ENCODE data around the gene CENPQ. TPM values are rescaled to one million over a fixed set of nuclear protein-coding genes. Genes with fewer than 3 reads are reported as not detected.

Gene CENPQ
- total RNA-seq, 2 experiments from 2014 or later = 19.3 to 19.9 TPM

DNA sequence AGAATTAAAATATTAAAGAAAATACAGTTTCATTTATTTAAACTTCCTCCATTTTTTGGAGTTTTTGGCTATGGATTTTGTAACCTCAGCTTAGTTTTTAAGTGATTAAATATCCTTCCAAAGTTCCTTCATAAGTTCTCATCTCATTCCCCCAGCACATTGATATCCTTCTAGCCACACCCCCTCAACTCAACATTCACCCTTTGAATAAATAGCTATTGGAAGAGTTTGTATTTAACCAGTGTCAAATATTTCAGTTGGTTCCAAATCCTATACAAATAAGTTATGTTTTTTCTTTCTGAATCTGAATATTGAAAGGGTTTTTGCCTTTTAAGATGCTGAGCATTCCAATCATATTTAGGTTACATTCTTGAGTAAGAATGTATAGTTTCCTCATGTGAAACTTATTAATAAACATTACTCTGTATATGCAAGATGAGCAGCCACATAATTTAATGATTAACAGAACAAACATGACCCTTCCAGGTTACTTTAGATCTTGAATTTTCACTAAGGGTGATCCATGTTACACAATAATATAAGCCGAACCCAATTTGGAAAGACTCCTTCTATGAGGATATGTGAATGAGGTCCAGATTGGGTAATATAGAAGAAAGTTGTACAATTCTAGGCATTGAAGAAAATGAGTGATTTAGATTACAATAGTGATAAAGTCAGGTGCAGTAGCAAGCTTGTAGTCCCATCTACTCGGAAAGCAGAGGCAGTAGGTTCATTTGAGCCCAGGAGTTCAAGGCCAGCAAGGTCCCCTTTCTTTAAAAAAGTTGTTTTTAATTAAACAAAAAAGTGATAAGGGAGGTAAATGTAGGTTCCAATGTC, 50.2 kb downstream of the CENPQ start:
- DNase-seq = no peak
- intact Hi-C loops (cut with micrococcal nuclease) = no loop called here
- no peaks in the 10 kb centered on the region for H3K36me3 Mint-ChIP-seq (ENCODE audit: low read depth)
- no peaks in the 10 kb centered on the region for H3K4me1 Mint-ChIP-seq (ENCODE audit: low read depth)
- no peaks in the 10 kb centered on the region for H3K9me3 Mint-ChIP-seq
- no peak overlapping the region for H3K27ac Mint-ChIP-seq
- CTCF ChIA-PET = interaction anchor here (0.6 kb wide), 2 partner anchors 18 to 95 kb away, joined by 3 read pairs; no protein-coding TSS in a partner anchor
- peaks cover 16% of the 10 kb centered on the region for H3K27me3 Mint-ChIP-seq (ENCODE audit: low read depth)
- no peak overlapping the region for H3K4me3 Mint-ChIP-seq

DNA sequence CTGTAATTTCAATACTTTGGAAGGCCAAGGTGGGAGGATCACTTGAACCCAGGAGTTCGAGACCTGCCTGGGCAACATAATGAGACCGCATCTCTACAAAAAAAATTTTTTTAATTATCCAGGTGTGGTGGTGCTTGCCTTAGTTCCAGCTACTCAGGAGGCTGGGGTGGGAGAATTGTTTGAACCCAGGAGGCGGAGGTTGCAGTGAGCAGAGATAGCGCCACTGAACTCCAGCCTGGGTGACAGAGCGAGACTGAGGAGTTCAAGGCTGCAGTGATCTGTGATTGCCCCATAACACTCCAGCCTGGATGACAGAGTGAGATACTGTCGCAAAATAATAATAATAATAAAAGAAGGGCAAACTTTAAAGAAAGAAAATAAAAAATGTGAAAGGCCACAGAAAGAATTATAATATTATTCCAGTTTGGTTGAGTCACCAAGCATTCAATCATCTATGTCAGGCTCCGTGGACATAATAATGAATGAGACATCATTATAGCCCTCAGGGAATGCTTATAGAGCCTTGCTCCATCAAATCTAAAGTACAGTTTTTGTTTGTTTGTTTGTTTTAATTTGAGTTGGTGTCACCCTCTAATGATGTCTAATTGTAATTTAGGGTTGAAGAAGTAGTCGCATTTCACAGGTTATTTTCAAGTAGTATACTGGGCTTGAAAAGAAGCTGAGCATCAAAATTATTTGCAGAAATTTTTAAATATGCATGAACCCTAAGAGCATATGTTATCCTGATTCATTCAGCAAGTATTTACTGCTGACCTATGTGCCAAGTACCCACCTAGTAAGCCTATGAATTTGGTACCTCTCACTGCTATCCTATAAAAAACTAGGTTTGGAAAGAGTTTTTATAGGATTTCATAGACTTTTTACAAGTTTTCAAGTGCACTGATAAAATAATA, 51.7 kb downstream of the CENPQ start:
- Mint-ChIP-seq H3K27ac (no peak overlapping the region), H3K4me3 (no peak overlapping the region), H3K4me1 (ENCODE audit: low read depth) (no peaks in the 10 kb centered on the region), H3K36me3 (ENCODE audit: low read depth) (no peaks in the 10 kb centered on the region), H3K27me3 (ENCODE audit: low read depth) (peaks cover 15% of the 10 kb centered on the region), H3K9me3 (no peaks in the 10 kb centered on the region)
- DNase-seq = no peak
- intact Hi-C loops (cut with micrococcal nuclease) = no loop called here
- CTCF ChIA-PET = no interaction called here

DNA sequence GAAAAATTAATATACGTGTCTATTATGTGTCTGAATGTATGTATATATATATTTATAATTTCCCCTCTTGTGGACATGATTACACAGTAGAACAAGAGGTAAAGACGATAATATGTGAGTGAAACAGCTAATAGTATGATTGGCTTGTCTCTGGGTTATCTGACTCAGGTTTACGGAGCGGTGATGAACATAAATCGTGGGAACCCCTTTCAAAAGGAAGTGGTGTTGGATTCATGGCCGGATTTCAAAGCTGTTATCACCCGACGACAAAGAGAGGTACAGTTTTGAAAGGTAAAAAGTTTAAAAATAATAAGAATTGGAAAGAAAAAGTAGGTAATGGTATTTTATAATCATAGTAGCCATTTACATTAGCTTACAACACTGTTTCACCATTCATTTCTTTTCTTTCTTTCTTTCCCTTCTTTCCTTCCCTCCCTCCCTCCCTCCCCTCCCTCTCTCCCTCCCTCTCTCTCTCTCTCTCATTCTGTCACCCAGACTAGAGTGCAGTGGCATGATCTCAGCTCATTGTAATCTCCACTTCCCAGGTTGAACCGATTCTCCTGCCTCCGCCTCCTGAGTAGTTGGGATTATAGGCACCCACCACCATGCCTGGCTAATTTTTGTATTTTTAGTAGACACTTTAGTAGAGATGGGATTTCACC, 52.4 kb downstream of the CENPQ start:
- no peaks in the 10 kb centered on the region for H3K4me1 Mint-ChIP-seq (ENCODE audit: low read depth)
- peaks cover 15% of the 10 kb centered on the region for H3K27me3 Mint-ChIP-seq (ENCODE audit: low read depth)
- intact Hi-C loops (cut with micrococcal nuclease) = no loop called here
- CTCF ChIA-PET = no interaction called here
- H3K36me3 Mint-ChIP-seq (ENCODE audit: low read depth) = no peaks in the 10 kb centered on the region
- no peak for DNase-seq
- no peaks in the 10 kb centered on the region for H3K9me3 Mint-ChIP-seq
- no peak overlapping the region for H3K4me3 Mint-ChIP-seq
- H3K27ac Mint-ChIP-seq = no peak overlapping the region

DNA sequence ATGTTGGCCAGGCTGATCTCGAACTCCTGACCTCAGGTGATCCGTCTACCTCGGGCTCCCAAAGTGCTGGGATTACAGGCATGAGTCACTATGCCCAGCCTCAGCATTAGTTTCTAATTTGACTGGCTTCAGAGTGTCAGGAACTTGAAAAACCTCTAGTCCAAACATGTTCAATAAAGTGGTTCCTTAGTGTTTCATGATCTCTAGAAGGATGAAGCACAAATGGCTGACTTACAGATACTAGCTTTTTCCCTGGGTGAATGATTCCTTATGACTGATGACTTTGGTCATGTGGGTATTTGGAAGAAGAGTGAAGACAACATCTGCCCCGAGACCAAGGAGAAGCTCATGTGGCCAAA, 53.0 kb downstream of the CENPQ start:
- no peaks in the 10 kb centered on the region for H3K9me3 Mint-ChIP-seq
- no peak overlapping the region for H3K4me3 Mint-ChIP-seq
- DNase-seq = no peak
- H3K4me1 Mint-ChIP-seq (ENCODE audit: low read depth) = no peaks in the 10 kb centered on the region
- peaks cover 15% of the 10 kb centered on the region for H3K27me3 Mint-ChIP-seq (ENCODE audit: low read depth)
- CTCF ChIA-PET = interaction anchor here (2.3 kb wide), 1 partner anchor 15 kb away, joined by 5 read pairs; no protein-coding TSS in a partner anchor
- no peak overlapping the region for H3K27ac Mint-ChIP-seq
- intact Hi-C loops (cut with micrococcal nuclease) = no loop called here
- no peaks in the 10 kb centered on the region for H3K36me3 Mint-ChIP-seq (ENCODE audit: low read depth)

DNA sequence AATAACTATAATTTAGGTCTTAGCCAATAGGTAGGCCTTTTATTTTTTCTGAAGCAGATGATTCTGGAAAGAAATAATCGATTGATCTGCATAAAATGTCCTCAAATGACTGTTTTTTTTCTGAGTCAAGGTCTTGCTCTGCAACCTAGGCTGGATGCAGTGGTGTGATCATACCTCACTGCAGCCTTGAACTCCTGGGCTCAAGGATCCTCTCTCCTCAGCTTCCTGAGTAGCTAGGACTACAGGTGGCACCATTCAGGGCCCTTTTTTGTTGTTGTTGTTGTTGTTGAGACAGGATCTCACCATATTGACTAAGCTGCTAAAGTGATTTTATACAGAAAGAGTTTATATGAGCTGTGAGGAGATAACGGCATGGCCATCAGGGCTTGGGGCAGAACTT, 54.7 kb downstream of the CENPQ start:
- H3K27me3 Mint-ChIP-seq (ENCODE audit: low read depth) = peaks cover 9% of the 10 kb centered on the region
- CTCF ChIA-PET = interaction anchor here (0.7 to 2.3 kb wide), 2 partner anchors 14 to 40 kb away, joined by 4 to 5 read pairs; no protein-coding TSS in a partner anchor
- intact Hi-C loops (cut with micrococcal nuclease) = no loop called here
- H3K36me3 Mint-ChIP-seq (ENCODE audit: low read depth) = no peaks in the 10 kb centered on the region
- H3K27ac Mint-ChIP-seq = no peak overlapping the region
- H3K9me3 Mint-ChIP-seq = no peaks in the 10 kb centered on the region
- no peaks in the 10 kb centered on the region for H3K4me1 Mint-ChIP-seq (ENCODE audit: low read depth)
- no peak for DNase-seq
- H3K4me3 Mint-ChIP-seq = no peak overlapping the region

DNA sequence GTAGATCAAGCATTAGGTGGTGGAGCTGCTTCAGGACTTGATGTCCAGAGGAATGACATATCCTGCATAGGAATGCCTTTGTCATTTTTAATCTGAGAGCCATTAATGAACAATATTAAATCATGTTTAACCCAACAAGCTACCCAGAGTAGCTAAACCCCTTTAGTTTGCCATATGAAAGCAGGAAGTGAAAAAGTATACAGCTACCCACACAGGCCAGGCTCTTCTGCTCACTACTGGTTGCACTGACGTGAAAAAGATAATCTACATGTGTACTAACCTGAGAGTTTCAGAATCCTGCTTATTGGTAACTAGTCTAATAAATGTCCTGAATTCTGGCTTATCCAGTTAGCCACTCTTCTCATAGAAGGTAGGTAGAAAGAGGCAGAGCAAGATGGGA, 56.5 kb downstream of the CENPQ start:
- peaks cover 4% of the 10 kb centered on the region for H3K27me3 Mint-ChIP-seq (ENCODE audit: low read depth)
- H3K4me3 Mint-ChIP-seq = no peak overlapping the region
- CTCF ChIA-PET = interaction anchor here (0.6 kb wide), 1 partner anchor 104 kb away, joined by 3 read pairs; no protein-coding TSS in a partner anchor
- H3K36me3 Mint-ChIP-seq (ENCODE audit: low read depth) = no peaks in the 10 kb centered on the region
- no peaks in the 10 kb centered on the region for H3K9me3 Mint-ChIP-seq
- no peaks in the 10 kb centered on the region for H3K4me1 Mint-ChIP-seq (ENCODE audit: low read depth)
- no peak for DNase-seq
- intact Hi-C loops (cut with micrococcal nuclease) = no loop called here
- no peak overlapping the region for H3K27ac Mint-ChIP-seq

DNA sequence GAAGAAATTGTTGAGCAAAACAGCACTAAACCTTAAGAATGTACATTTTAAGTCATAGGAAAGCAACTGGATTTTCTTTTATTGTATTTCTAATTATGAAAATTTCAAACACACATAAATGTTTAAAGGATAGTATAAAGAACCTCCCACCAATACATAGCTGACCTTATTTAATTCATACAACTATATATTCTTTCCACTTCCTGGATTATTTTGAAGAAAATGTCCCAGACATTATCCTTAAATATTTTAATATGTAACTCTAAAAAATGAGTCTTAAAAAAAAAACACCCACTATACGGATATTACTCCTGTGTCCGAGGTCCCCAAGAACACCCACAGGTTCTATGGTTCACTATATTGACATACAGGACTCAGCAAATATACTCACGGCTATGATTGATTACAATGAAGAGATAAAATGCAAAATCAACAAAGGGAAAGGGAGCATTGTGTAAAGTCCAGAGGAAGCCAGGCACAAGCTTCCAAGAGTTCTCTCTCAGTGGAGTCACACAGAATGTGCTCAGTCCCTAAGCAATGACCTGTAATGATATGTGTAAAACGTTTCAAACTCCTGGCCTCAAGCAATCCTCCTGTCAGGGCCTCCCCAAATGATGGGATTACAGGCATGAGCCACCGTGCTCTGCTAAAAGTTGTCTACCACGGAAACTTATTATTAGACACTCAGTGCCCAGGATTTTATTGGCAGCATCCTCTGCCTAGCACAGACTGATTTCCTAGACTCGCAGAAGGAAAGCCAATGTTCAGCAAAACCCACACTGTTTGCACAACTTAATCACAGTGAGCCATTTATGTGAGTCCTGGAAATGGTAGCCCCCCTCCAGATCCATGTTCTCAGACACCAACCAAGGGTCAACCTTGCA, 59.8 kb downstream of the CENPQ start:
- H3K27ac Mint-ChIP-seq = no peak overlapping the region
- no peak overlapping the region for H3K4me3 Mint-ChIP-seq
- H3K9me3 Mint-ChIP-seq = no peaks in the 10 kb centered on the region
- intact Hi-C loops (cut with micrococcal nuclease) = no loop called here
- H3K4me1 Mint-ChIP-seq (ENCODE audit: low read depth) = no peaks in the 10 kb centered on the region
- H3K27me3 Mint-ChIP-seq (ENCODE audit: low read depth) = peaks cover 4% of the 10 kb centered on the region
- no peak for DNase-seq
- H3K36me3 Mint-ChIP-seq (ENCODE audit: low read depth) = no peaks in the 10 kb centered on the region
- CTCF ChIA-PET = interaction anchor here (1.3 kb wide), 1 partner anchor 84 kb away, joined by 3 read pairs; no protein-coding TSS in a partner anchor

DNA sequence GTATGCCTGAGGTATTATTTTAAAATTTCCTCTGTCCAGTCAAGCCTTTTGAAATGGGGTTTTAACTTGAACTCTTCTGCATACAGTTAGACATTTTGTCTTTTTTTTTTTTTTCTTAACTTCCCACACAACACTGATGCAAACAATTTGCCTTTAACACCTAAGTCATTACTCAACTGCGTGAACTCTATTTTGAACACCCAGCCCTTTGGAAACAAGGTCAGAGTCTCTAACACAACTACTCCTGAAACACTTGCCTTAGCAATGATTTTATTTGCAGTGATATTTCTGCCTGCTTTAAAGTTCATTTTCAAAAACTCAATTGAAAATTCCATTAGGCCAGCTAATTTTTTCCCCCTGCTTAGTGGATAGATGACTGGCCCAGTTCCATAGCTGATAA, 60.7 kb downstream of the CENPQ start:
- Mint-ChIP-seq H3K27me3 (ENCODE audit: low read depth) (peaks cover under 1% of the 10 kb centered on the region), H3K27ac (no peak overlapping the region), H3K9me3 (no peaks in the 10 kb centered on the region), H3K4me1 (ENCODE audit: low read depth) (no peaks in the 10 kb centered on the region), H3K36me3 (ENCODE audit: low read depth) (no peaks in the 10 kb centered on the region), H3K4me3 (no peak overlapping the region)
- intact Hi-C loops (cut with micrococcal nuclease) = no loop called here
- no peak for DNase-seq
- CTCF ChIA-PET = interaction anchor here (1.3 kb wide), 1 partner anchor 83 kb away, joined by 3 read pairs; no protein-coding TSS in a partner anchor

DNA sequence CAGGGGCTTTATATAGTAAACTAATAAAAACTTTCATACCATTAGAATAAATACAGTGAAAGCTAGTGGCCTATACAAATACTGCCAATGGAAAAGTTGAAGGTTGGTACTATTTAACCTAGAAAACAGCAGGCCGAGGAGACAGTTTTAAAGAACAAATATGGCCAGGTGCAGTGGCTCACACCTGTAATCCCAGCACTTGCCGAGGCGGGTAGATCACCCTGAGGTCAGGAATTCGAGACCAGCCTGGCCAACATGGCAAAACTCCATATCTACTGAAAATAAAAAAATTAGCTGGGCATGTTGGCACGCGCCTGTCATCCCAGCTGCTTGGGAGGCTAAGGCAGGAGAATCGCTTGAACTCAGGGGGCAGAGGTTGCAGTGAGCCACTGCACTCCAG, 61.4 kb downstream of the CENPQ start:
- no peak overlapping the region for H3K27ac Mint-ChIP-seq
- no peak overlapping the region for H3K4me3 Mint-ChIP-seq
- no peak for DNase-seq
- intact Hi-C loops (cut with micrococcal nuclease) = no loop called here
- no peaks in the 10 kb centered on the region for H3K4me1 Mint-ChIP-seq (ENCODE audit: low read depth)
- no peaks in the 10 kb centered on the region for H3K9me3 Mint-ChIP-seq
- H3K27me3 Mint-ChIP-seq (ENCODE audit: low read depth) = peaks cover 4% of the 10 kb centered on the region
- no peaks in the 10 kb centered on the region for H3K36me3 Mint-ChIP-seq (ENCODE audit: low read depth)
- CTCF ChIA-PET = interaction anchor here (0.6 to 1.3 kb wide), 4 partner anchors 25 to 115 kb away, joined by 3 to 4 read pairs (median 3); no protein-coding TSS in a partner anchor

DNA sequence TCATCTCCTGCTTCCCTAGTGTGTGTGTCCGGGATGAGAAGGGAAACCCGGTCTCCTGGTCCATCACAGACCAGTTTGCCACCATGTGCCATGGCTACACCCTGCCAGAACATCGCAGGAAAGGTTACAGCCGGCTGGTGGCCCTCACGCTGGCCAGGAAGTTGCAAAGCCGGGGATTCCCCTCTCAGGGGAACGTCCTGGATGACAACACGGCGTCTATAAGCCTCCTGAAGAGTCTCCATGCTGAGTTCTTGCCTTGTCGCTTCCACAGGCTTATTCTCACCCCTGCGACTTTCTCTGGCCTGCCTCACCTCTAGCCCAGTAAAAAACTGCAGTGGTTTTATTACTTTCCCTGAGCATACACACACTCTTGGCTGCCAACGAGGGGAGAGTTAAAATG, 63.4 kb downstream of the CENPQ start:
- intact Hi-C loops (cut with micrococcal nuclease) = no loop called here
- DNase-seq = no peak
- Mint-ChIP-seq H3K36me3 (ENCODE audit: low read depth) (no peaks in the 10 kb centered on the region), H3K27me3 (ENCODE audit: low read depth) (peaks cover 5% of the 10 kb centered on the region), H3K4me3 (no peak overlapping the region), H3K27ac (no peak overlapping the region), H3K4me1 (ENCODE audit: low read depth) (no peaks in the 10 kb centered on the region), H3K9me3 (no peaks in the 10 kb centered on the region)
- CTCF ChIA-PET = no interaction called here

DNA sequence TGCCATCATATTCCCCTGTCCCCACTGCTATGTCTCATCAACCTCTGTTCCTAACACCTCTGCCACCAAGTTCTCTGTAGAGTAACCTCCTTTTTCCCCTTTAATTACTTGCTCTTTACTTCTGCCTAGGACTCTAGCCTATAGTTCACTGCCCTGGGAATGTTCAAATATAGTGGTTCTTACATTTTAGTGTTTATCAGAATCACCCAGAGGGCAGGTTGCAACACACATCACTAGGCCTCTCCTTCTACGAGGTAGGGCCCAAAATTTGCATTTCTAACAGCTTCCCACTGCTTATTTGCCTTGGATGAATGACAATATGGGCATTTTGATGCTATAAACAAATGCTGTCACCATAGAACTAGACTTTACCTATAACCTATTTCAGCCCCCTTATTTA, 64.2 kb downstream of the CENPQ start:
- H3K4me3 Mint-ChIP-seq = no peak overlapping the region
- H3K36me3 Mint-ChIP-seq (ENCODE audit: low read depth) = no peaks in the 10 kb centered on the region
- peaks cover 5% of the 10 kb centered on the region for H3K27me3 Mint-ChIP-seq (ENCODE audit: low read depth)
- no peaks in the 10 kb centered on the region for H3K4me1 Mint-ChIP-seq (ENCODE audit: low read depth)
- intact Hi-C loops (cut with micrococcal nuclease) = no loop called here
- no peak for DNase-seq
- no peak overlapping the region for H3K27ac Mint-ChIP-seq
- no peaks in the 10 kb centered on the region for H3K9me3 Mint-ChIP-seq
- CTCF ChIA-PET = no interaction called here
